Measurements from ENCODE around the gene FOXF1. TPM values are rescaled to one million over a fixed set of nuclear protein-coding genes. Genes with fewer than 3 reads are reported as not detected.

Gene FOXF1
- total RNA-seq, 1 experiment from 2014 or later = not detected

- Histone ChIP-seq H3K27ac (ENCODE audit: low read length) (no peak overlapping the region), H3K9me3 (ENCODE audit: low read length) (no peaks in the 10 kb centered on the region), H3F3A (ENCODE audit: low read length, unreplicated experiment) (no peaks in the 10 kb centered on the region), H3K4me2 (ENCODE audit: low read length) (no peak overlapping the region), H3K36me3 (ENCODE audit: low read depth, low read length) (no peaks in the 10 kb centered on the region), H3K9me2 (replicated peaks; ENCODE audit: low read length) (no peaks in the 10 kb centered on the region), H3K4me1 (ENCODE audit: insufficient read depth, low read length) (no peaks in the 10 kb centered on the region), H3K9ac (ENCODE audit: low read length) (no peak overlapping the region), H2AFZ (ENCODE audit: low read length) (no peak overlapping the region), H3K4me3 (ENCODE audit: low read length) (no peak overlapping the region), H4K20me1 (ENCODE audit: low read length) (no peaks in the 10 kb centered on the region), H3K27me3 (ENCODE audit: low read length) (no peaks in the 10 kb centered on the region), H3K79me2 (ENCODE audit: low read length) (no peaks in the 10 kb centered on the region)
- ChIA-PET POLR2A (ENCODE audit: unreplicated experiment) (no interaction called here), CTCF (no interaction called here)
- TF ChIP-seq EZH2 (IDR thresholded peaks at IDR 0.05; ENCODE audit: low read length, unreplicated experiment) = no peak
- TF ChIP-seq CTCF (conservative IDR thresholded peaks at IDR 0.05; ENCODE audit: low read depth, low read length) = no peak
- TF ChIP-seq EZH2phosphoT487 (IDR thresholded peaks at IDR 0.05; ENCODE audit: borderline replicate concordance, low read length) = no peak
- DNase-seq (no peak), ATAC-seq (no peak)
- BruUV-seq (replicated peaks) = no TSS peak
- intact Hi-C loops (cut with micrococcal nuclease) = no loop called here
These were observed 21.6 kb downstream of the FOXF1 start for GRCh38 chr16:86531641-86532525.

GRCh38 chr16:86532526-86532815 lies 22.1 kb downstream of the FOXF1 start:
- BruUV-seq (replicated peaks) = no TSS peak
- Histone ChIP-seq H3F3A (ENCODE audit: low read length, unreplicated experiment) (no peaks in the 10 kb centered on the region), H2AFZ (ENCODE audit: low read length) (no peak overlapping the region), H3K36me3 (ENCODE audit: low read depth, low read length) (no peaks in the 10 kb centered on the region), H3K9ac (ENCODE audit: low read length) (no peak overlapping the region), H3K9me3 (ENCODE audit: low read length) (no peaks in the 10 kb centered on the region), H3K4me2 (ENCODE audit: low read length) (no peak overlapping the region), H3K4me3 (ENCODE audit: low read length) (no peak overlapping the region), H3K27me3 (ENCODE audit: low read length) (no peaks in the 10 kb centered on the region), H3K27ac (ENCODE audit: low read length) (no peak overlapping the region), H3K9me2 (replicated peaks; ENCODE audit: low read length) (no peaks in the 10 kb centered on the region), H3K4me1 (ENCODE audit: insufficient read depth, low read length) (no peaks in the 10 kb centered on the region), H4K20me1 (ENCODE audit: low read length) (no peaks in the 10 kb centered on the region), H3K79me2 (ENCODE audit: low read length) (no peaks in the 10 kb centered on the region)
- POLR2A ChIA-PET (ENCODE audit: unreplicated experiment) = no interaction called here
- ATAC-seq (no peak), DNase-seq (no peak)
- TF ChIP-seq EZH2 (IDR thresholded peaks at IDR 0.05; ENCODE audit: low read length, unreplicated experiment) = no peak
- TF ChIP-seq EZH2phosphoT487 (IDR thresholded peaks at IDR 0.05; ENCODE audit: borderline replicate concordance, low read length) = no peak
- TF ChIP-seq CTCF (conservative IDR thresholded peaks at IDR 0.05; ENCODE audit: low read depth, low read length) = no peak
- intact Hi-C loops (cut with micrococcal nuclease) = no loop called here
- CTCF ChIA-PET = no interaction called here

GRCh38 chr16:86533076-86533475 lies 22.7 kb downstream of the FOXF1 start:
- H3K27ac ChIP-seq (ENCODE audit: low read length) = no peak overlapping the region
- intact Hi-C loops (cut with micrococcal nuclease) = no loop called here
- H3F3A ChIP-seq (ENCODE audit: low read length, unreplicated experiment) = no peaks in the 10 kb centered on the region
- H3K4me3 ChIP-seq (ENCODE audit: low read length) = no peak overlapping the region
- H3K36me3 ChIP-seq (ENCODE audit: low read depth, low read length) = no peaks in the 10 kb centered on the region
- ChIA-PET POLR2A (ENCODE audit: unreplicated experiment) (no interaction called here), CTCF (no interaction called here)
- H2AFZ ChIP-seq (ENCODE audit: low read length) = no peak overlapping the region
- H3K27me3 ChIP-seq (ENCODE audit: low read length) = no peaks in the 10 kb centered on the region
- H3K4me2 ChIP-seq (ENCODE audit: low read length) = no peak overlapping the region
- H3K9me2 ChIP-seq (replicated peaks; ENCODE audit: low read length) = no peaks in the 10 kb centered on the region
- no peaks in the 10 kb centered on the region for H3K4me1 ChIP-seq (ENCODE audit: insufficient read depth, low read length)
- DNase-seq (no peak), ATAC-seq (no peak)
- TF ChIP-seq EZH2phosphoT487 (IDR thresholded peaks at IDR 0.05; ENCODE audit: borderline replicate concordance, low read length) = no peak
- TF ChIP-seq EZH2 (IDR thresholded peaks at IDR 0.05; ENCODE audit: low read length, unreplicated experiment) = no peak
- TF ChIP-seq CTCF (conservative IDR thresholded peaks at IDR 0.05; ENCODE audit: low read depth, low read length) = no peak
- no peaks in the 10 kb centered on the region for H3K79me2 ChIP-seq (ENCODE audit: low read length)
- no peaks in the 10 kb centered on the region for H4K20me1 ChIP-seq (ENCODE audit: low read length)
- no TSS peak for BruUV-seq (replicated peaks)
- H3K9ac ChIP-seq (ENCODE audit: low read length) = no peak overlapping the region
- no peaks in the 10 kb centered on the region for H3K9me3 ChIP-seq (ENCODE audit: low read length)
